HepG2 (cell line): Measurements from ENCODE around the gene HTRA1. TPM values are rescaled to one million over a fixed set of nuclear protein-coding genes. Genes with fewer than 3 reads are reported as not detected.

Experiments used
- ATAC-seq: fragments of 200-7000 bp; cut with Tn5 transposase; 3 replicates; pipeline ENCODE4 v1.9.1; 2020; ENCODE audit warnings: mild to moderate bottlenecking, moderate library complexity
- BruUV-seq: library from RNA; stranded (reverse); fragments of 400-500 nt; replicated peaks from 2 replicates; lab custom pipeline; 2021; lab: Mats Ljungman, UMichigan
- CTCF ChIA-PET: fragments of 300-600 bp; formaldehyde crosslinking; extraction: SDS; loops from one replicate; lab custom pipeline; 2021; ENCODE audit warnings: low total read pairs, inconsistent platforms, low intra/inter-chr PET ratio; lab: Yijun Ruan, JAX
- POLR2A ChIA-PET: fragments of 350-600 bp; sonication (Branson Sonifier 250); formaldehyde crosslinking; loops from one replicate; lab custom pipeline; 2020; ENCODE audit warnings: antibody characterized with exemption, inconsistent platforms; lab: Yijun Ruan, JAX
- DNase-seq: peaks from one replicate; pipeline ENCODE4 v3.0.0-alpha.2; 2015; ENCODE audit warnings: low spot score
- FAIRE-seq: peaks from 3 replicates; lab custom pipeline; 2011; peaks lifted over from hg19 to GRCh38; lab: Jason Lieb, UNC
- H2AFZ ChIP-seq: one replicate; pipeline ENCODE4 v1.6.1; 2011; ENCODE audit warnings: low read length, inconsistent platforms
- H3K27ac ChIP-seq: fragments of 300-600 bp; 3 replicates; pipeline ENCODE4 v1.8.0; 2011; ENCODE audit warnings: mixed run types, mild to moderate bottlenecking, mixed read lengths, low read length, inconsistent platforms; ENCODE audit not compliant: insufficient read depth; ENCODE audit errors: extremely low read length
- H3K27me3 ChIP-seq, 2 experiments: fragments of 200-600 bp in 1 of 2; 2 replicates in 1 of 2; 3 replicates in 1 of 2; pipeline versions ENCODE4 v1.6.0 to v1.8.0; 2011; ENCODE audit warnings: low read length in 2 of 2, mild to moderate bottlenecking in 2 of 2, moderate library complexity in 2 of 2, inconsistent platforms in 1 of 2; ENCODE audit not compliant: insufficient read depth in 2 of 2, control insufficient read depth in 1 of 2
- H3K36me3 ChIP-seq, 2 experiments: fragments of 200-600 bp in 1 of 2; replicated peaks in 1 of 2; 2 replicates in 1 of 2; 3 replicates in 1 of 2; pipeline versions ENCODE4 v1.5.1 to v1.8.0; 2011; ENCODE audit warnings: low read length in 2 of 2, inconsistent platforms in 1 of 2; ENCODE audit not compliant: insufficient read depth in 2 of 2, control insufficient read depth in 1 of 2
- H3K4me1 ChIP-seq: 2 replicates; pipeline ENCODE4 v1.5.1; 2012; ENCODE audit warnings: low read length, inconsistent platforms; ENCODE audit not compliant: insufficient read depth
- H3K4me2 ChIP-seq: 2 replicates; pipeline ENCODE4 v1.6.0; 2011; ENCODE audit warnings: low read depth, low read length, inconsistent platforms
- H3K4me3 ChIP-seq, 3 experiments: fragments of 200-600 bp in 1 of 3; sonication (generic), shearing (Covaris generic) in 1 of 3; replicated peaks in 1 of 3; 2 replicates each; pipeline ENCODE4 v1.5.1; 2011 to 2016; ENCODE audit warnings: low read length in 3 of 3, inconsistent platforms in 2 of 3, low read depth in 2 of 3, mild to moderate bottlenecking in 2 of 3, control low read depth in 1 of 3, mixed read lengths in 1 of 3; ENCODE audit not compliant: insufficient read depth in 1 of 3
- H3K79me2 ChIP-seq: one replicate; pipeline ENCODE4 v1.6.1; 2011; ENCODE audit warnings: low read length, inconsistent platforms; ENCODE audit not compliant: insufficient read depth
- H3K9ac ChIP-seq: 2 replicates; pipeline ENCODE4 v1.6.0; 2011; ENCODE audit warnings: mild to moderate bottlenecking, low read depth, low read length, inconsistent platforms; ENCODE audit not compliant: insufficient read depth
- H3K9me3 ChIP-seq: 2 replicates; pipeline ENCODE4 v1.5.1; 2012; ENCODE audit warnings: mild to moderate bottlenecking, low read length
- H4K20me1 ChIP-seq: 2 replicates; pipeline ENCODE4 v1.6.0; 2011; ENCODE audit warnings: inconsistent platforms, mild to moderate bottlenecking, low read length, moderate library complexity; ENCODE audit not compliant: insufficient read depth
- BRCA1 ChIP-seq: sonication (generic); formaldehyde crosslinking; IDR thresholded peaks from 2 replicates; pipeline ENCODE4 v1.4.0; 2020; ENCODE audit warnings: missing genetic modification reagents
- GABPA ChIP-seq, 2 experiments: IDR thresholded peaks; 2 replicates each; pipeline ENCODE4 v1.6.1; 2011 to 2016; ENCODE audit warnings: low read depth in 2 of 2, low read length in 1 of 2, missing biosample characterization in 1 of 2, missing genetic modification characterization in 1 of 2
- HOXA5 ChIP-seq: sonication (generic); formaldehyde crosslinking; IDR thresholded peaks from 2 replicates; pipeline ENCODE4 v1.4.0; 2020; ENCODE audit warnings: missing genetic modification reagents
- KLF11 ChIP-seq: IDR thresholded peaks from 2 replicates; pipeline ENCODE4 v1.6.1; 2016; ENCODE audit warnings: missing compliant biosample characterization
- PRMT3 ChIP-seq: sonication (generic); formaldehyde crosslinking; IDR thresholded peaks from 2 replicates; pipeline ENCODE4 v1.8.1; 2022; ENCODE audit warnings: low read depth, mild to moderate bottlenecking, moderate library complexity, missing genetic modification reagents, borderline replicate concordance
- SMC3 ChIP-seq: IDR thresholded peaks from 2 replicates; pipeline ENCODE4 v1.6.1; 2011; ENCODE audit warnings: low read length, improper control_type of control experiment
- U2AF1 ChIP-seq: fragments of 200-400 bp; formaldehyde crosslinking; optimal IDR thresholded peaks from 2 replicates; pipeline ENCODE3; 2017; ENCODE audit warnings: mild to moderate bottlenecking, low read depth, low read length
- ZBTB49 ChIP-seq: sonication (generic); formaldehyde crosslinking; IDR thresholded peaks from 2 replicates; pipeline ENCODE4 v1.4.0; 2020; ENCODE audit warnings: missing genetic modification reagents, borderline replicate concordance
- ZMAT5 ChIP-seq: sonication (generic); formaldehyde crosslinking; IDR thresholded peaks from 2 replicates; pipeline ENCODE4 v1.5.0; 2020; ENCODE audit warnings: mild to moderate bottlenecking, low read depth, missing genetic modification reagents, borderline replicate concordance
- ZNF350 ChIP-seq: sonication (generic); formaldehyde crosslinking; IDR thresholded peaks from 2 replicates; pipeline ENCODE4 v1.4.0; 2020; ENCODE audit warnings: mild to moderate bottlenecking, low read depth, missing genetic modification reagents, borderline replicate concordance
- ZNF432 ChIP-seq: sonication (generic); formaldehyde crosslinking; IDR thresholded peaks from 2 replicates; pipeline ENCODE4 v1.5.0; 2020; ENCODE audit warnings: missing genetic modification reagents, mild to moderate bottlenecking, borderline replicate concordance
- ZSCAN31 ChIP-seq: sonication (generic); formaldehyde crosslinking; IDR thresholded peaks from 2 replicates; pipeline ENCODE4 v1.5.0; 2020; ENCODE audit warnings: low read depth, mild to moderate bottlenecking, missing genetic modification reagents
- WGBS: methylation state at CpG from one replicate; pipeline ENCODE4 v1.1.6; 2017; ENCODE audit warnings: low lambda C conversion rate; 5-methylcytosine and 5-hydroxymethylcytosine counted together
- in situ Hi-C: cut with HindIII; loops from 2 replicates; pipeline ENCODE4 v1.10.0; 2017; ENCODE audit warnings: low pct_unique_long_range_greater_than_20kb; ENCODE audit not compliant: extremely low pct_ligation_motif_present
- intact Hi-C: fragments of 100-400 bp; cut with micrococcal nuclease; formaldehyde crosslinking; loops from one replicate; pipeline ENCODE4 v1.10.0; 2022; ENCODE audit not compliant: unreplicated experiment
- polyA plus RNA-seq, 8 experiments: library from polyadenylated mRNA; depleted of rRNA in 3 of 8; stranded (reverse) in 7 of 8; unstranded in 1 of 8; fragments of >200 nt; fragmentation: Illumina TruSeq in 4 of 8; extraction: Trizol in 4 of 8; gene quantifications; 2 replicates each; pipeline versions ENCODE4 v1.2.1 to v1.2.3, GENCODE V29; 2011 to 2016; ENCODE audit warnings: low read depth in 4 of 8, missing spikeins in 1 of 8, mixed read lengths in 1 of 8; ENCODE audit not compliant: insufficient read depth in 1 of 8
- total RNA-seq, 5 experiments: library from RNA; depleted of rRNA; stranded (reverse); fragments of >200 nt; fragmentation: Illumina TruSeq; extraction: Trizol; gene quantifications; 2 replicates each; pipeline ENCODE4 v1.2.3, GENCODE V29; 2016; ENCODE audit warnings: low read depth in 1 of 5
- TF ChIP-seq, protein P1 (sequence below): sonication (generic); formaldehyde crosslinking; IDR thresholded peaks from 2 replicates; pipeline ENCODE4 v1.9.0; 2022; ENCODE audit warnings: low read depth, missing genetic modification reagents

The HTRA1 gene
- total and polyA plus RNA-seq, 2 of the 13 experiments (the other 11 are each of a cell fraction or from before 2014, with no cell fraction given), result 0.11 to 0.40 TPM

GRCh38 chr10:122427280-122427679 lies 34.1 kb upstream of the HTRA1 start:
- in situ Hi-C loops, result no loop called here
- no peak for TF ChIP-seq PRMT3 (CRISPR knock-in tag)
- no peak for TF ChIP-seq SMC3
- TF ChIP-seq ZNF432 (CRISPR knock-in tag), result no peak
- no peak for TF ChIP-seq ZNF350 (CRISPR knock-in tag)
- no peak for TF ChIP-seq ZSCAN31 (CRISPR knock-in tag)
- TF ChIP-seq ZMAT5 (CRISPR knock-in tag), result no peak
- 97% methylated on average over 2 of the region's 2 CpGs for WGBS
- Histone ChIP-seq H4K20me1 (no peaks in the 10 kb centered on the region), H3K4me1 (no peaks in the 10 kb centered on the region), H3K9ac (no peak overlapping the region), H3K9me3 (no peaks in the 10 kb centered on the region), H3K27ac (no peak overlapping the region), H2AFZ (no peak overlapping the region), H3K27me3 (no peaks in the 10 kb centered on the region), H3K4me2 (no peak overlapping the region), H3K36me3 (peaks cover 11 to 50% of the 10 kb centered on the region in 2 experiments; a peak in 4 of 5 replicates), H3K79me2 (no peaks in the 10 kb centered on the region), H3K4me3 (no peak overlapping the region)
- CTCF ChIA-PET, result no interaction called here
- no TSS peak for BruUV-seq
- DNase-seq (no peak), ATAC-seq (no peak), FAIRE-seq (no peak)
- intact Hi-C loops, result no loop called here
- POLR2A ChIA-PET, result no interaction called here

DNA sequence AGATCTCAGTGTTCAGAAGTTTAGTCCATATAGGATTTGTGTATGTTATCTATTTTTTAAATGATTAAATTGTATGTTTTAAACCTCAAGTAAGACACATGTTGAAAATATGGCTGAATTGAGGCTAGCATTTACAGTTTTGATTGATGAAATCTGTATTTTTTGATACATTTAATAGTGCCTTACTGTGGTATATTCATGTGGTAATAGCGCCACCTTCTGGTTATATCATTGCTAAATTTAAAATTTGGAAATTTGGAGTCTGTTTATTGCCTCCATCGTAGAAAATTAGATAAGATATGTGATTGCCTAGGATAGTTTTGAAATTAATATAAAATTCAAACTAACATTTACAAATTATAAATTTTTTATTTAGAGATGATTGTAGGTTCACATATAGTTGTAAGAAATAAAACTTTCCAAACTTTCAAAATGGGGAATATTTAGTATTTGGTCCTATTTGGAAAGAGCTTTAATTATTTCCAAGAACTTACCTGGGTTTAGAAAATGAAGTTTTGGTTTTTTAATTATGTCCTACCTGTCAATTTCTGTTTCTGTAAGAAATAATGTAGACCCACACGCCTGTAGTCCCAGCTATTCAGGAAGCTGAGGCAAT lies 26.0 kb upstream of the HTRA1 start:
- BruUV-seq, result no TSS peak
- no peak overlapping the region for H3K4me3 ChIP-seq
- FAIRE-seq (no peak), ATAC-seq (no peak), DNase-seq (peak; percentile 30)
- H3K4me1 ChIP-seq, result no peaks in the 10 kb centered on the region
- H3K9ac ChIP-seq, result no peak overlapping the region
- no peaks in the 10 kb centered on the region for H3K27me3 ChIP-seq
- intact Hi-C loops (loop anchor here (1.0 kb wide), 3 partner anchors 93 to 156 kb away; no protein-coding TSS in a partner anchor), in situ Hi-C loops (loop anchor here (5.0 kb wide), 1 partner anchor 88 kb away; no protein-coding TSS in a partner anchor)
- H4K20me1 ChIP-seq, result no peaks in the 10 kb centered on the region
- no peak overlapping the region for H2AFZ ChIP-seq
- ChIA-PET POLR2A (interaction anchor here (1.0 kb wide), 1 partner anchor 125 kb away, joined by 5 read pairs; no protein-coding TSS in a partner anchor), CTCF (interaction anchor here (0.7 to 3.9 kb wide), 4 partner anchors 92 to 168 kb away, joined by 3 to 48 read pairs (median 22); no protein-coding TSS in a partner anchor)
- H3K27ac ChIP-seq, result no peak overlapping the region
- WGBS, result 40% methylated on average over 3 of the region's 3 CpGs
- H3K4me2 ChIP-seq, result no peak overlapping the region
- H3K9me3 ChIP-seq, result no peaks in the 10 kb centered on the region
- H3K36me3 ChIP-seq, result peaks cover 0 to 4% of the 10 kb centered on the region in 2 experiments; a peak in 1 of 5 replicates
- no peaks in the 10 kb centered on the region for H3K79me2 ChIP-seq
- TF ChIP-seq HOXA5 (CRISPR knock-in tag) (no peak), GABPA (IDR thresholded peaks at IDR 0.05; ENCODE audit: low read depth, low read length) (no peak), GABPA (CRISPR knock-in tag; IDR thresholded peaks at IDR 0.05; ENCODE audit: low read depth) (no peak), ZBTB49 (CRISPR knock-in tag) (no peak), KLF11 (CRISPR knock-in tag) (no peak), BRCA1 (CRISPR knock-in tag) (no peak), U2AF1 (no peak)
- TF ChIP-seq, protein P1, sequence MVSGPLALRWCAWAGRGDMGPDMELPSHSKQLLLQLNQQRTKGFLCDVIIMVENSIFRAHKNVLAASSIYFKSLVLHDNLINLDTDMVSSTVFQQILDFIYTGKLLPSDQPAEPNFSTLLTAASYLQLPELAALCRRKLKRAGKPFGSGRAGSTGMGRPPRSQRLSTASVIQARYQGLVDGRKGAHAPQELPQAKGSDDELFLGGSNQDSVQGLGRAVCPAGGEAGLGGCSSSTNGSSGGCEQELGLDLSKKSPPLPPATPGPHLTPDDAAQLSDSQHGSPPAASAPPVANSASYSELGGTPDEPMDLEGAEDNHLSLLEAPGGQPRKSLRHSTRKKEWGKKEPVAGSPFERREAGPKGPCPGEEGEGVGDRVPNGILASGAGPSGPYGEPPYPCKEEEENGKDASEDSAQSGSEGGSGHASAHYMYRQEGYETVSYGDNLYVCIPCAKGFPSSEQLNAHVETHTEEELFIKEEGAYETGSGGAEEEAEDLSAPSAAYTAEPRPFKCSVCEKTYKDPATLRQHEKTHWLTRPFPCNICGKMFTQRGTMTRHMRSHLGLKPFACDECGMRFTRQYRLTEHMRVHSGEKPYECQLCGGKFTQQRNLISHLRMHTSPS (CRISPR knock-in tag), result no peak
